B cell (primary cell): ENCODE data around the gene CFAP77.

Experiments used
- EZH2 ChIP-seq: IDR thresholded peaks from 2 replicates; pipeline ENCODE4 v1.6.1; 2012; ENCODE audit warnings: borderline replicate concordance, low read depth, mild to moderate bottlenecking, moderate library complexity, low read length; ENCODE audit not compliant: insufficient read depth, poor library complexity, severe bottlenecking
- TF ChIP-seq, protein P1 (sequence below): fragments of 200-600 bp; IDR thresholded peaks from one replicate; pipeline ENCODE4 v1.8.0; 2022; ENCODE audit warnings: antibody characterized with exemption, mild to moderate bottlenecking

DNA sequence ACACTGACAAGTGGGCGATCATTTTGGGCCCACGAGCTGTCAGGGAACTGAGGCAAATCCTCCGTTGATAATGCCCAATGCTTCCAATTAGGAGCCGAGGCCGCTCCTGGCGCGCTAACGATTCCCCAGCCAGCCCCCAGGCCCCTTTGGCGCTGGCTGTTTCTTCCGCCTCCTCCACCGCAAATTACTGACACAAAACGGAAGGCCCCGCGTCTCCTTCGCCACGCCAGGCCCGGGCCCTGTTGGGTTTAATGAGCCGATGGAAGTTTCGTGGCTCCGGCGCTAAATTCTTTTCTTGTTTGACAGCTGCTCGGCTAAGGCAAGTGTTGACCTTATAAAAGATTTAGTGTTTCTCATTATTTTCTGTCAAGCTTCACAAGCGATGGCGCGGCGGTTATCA lies 146.7 kb downstream of the CFAP77 start:
- TF ChIP-seq, protein P1, sequence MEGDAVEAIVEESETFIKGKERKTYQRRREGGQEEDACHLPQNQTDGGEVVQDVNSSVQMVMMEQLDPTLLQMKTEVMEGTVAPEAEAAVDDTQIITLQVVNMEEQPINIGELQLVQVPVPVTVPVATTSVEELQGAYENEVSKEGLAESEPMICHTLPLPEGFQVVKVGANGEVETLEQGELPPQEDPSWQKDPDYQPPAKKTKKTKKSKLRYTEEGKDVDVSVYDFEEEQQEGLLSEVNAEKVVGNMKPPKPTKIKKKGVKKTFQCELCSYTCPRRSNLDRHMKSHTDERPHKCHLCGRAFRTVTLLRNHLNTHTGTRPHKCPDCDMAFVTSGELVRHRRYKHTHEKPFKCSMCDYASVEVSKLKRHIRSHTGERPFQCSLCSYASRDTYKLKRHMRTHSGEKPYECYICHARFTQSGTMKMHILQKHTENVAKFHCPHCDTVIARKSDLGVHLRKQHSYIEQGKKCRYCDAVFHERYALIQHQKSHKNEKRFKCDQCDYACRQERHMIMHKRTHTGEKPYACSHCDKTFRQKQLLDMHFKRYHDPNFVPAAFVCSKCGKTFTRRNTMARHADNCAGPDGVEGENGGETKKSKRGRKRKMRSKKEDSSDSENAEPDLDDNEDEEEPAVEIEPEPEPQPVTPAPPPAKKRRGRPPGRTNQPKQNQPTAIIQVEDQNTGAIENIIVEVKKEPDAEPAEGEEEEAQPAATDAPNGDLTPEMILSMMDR = no peak
- no peak for TF ChIP-seq EZH2
